ENCODE results near the gene PTPN14.
A peak's percentile ranks its signal among the peaks of the same experiment; 100 is the strongest.

The PTPN14 gene

DNA sequence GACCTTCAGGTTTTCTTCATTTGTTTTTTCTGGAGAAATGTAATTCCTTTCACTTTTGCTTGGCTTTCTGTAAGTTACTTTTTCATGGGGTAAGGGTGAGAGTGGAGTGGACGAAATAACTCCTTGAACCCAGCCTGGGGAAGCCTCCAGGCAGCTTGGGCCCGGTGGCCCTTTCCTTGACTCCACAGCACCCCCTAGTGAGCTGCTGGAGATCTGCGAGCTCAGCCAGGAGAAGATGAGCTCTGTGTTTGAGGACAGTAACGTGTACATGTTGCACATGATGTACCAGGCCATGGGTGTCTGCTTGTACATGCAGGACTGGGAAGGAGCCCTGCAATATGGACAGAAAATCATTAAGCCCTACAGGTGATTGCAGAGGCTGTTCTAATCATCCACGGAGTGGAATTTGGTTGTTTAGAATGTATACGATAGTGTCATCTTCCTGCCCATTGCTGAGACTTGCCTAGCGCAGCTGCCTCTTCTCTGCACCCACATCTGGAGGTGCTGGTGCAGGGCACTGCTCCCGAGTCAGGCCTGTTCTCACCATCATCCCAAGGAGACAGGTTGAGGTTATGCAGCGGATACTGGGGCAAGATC is 219.5 kb downstream of the PTPN14 start:
- no peak for DNase-seq (ENCODE audit: low read depth)

DNA sequence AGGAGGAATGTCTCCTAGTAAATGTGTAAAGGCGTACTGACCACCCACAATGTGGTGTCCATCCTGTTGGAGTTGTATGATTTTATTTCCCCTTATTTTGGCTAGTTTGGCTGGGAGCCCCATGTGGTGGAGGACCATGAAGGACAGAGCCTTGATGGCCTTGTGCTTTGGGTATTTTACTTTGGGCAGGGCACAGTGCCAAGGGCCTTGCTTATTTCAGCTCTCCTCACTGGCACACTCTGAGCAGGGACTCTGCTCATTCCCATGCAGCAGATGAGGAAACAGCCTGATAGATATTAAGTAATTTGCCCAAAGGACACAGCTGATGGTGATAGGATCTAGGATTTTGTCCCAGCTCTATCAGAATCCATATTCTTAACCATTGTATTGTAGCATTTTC is 220.2 kb downstream of the PTPN14 start:
- no peak for DNase-seq (ENCODE audit: low read depth)

DNA sequence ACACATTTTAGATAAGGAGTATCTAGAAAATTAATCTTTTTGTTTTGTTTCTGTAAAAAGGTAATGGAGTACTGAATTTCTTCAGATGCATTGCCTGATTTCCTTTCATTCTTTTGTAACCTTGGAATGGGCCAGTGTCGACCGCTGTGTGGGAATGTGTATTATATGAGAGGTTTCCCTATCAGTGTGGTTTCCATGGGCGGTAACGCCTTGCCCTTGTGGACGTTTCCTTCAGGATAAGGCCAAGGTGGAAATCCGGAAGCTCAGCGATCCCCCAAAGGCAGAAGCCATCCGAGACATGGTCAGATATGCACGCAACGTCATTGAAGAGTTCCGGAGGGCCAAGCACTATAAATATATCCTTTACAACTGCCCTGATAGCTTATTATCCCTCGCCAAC is 220.7 kb downstream of the PTPN14 start:
- DNase-seq (ENCODE audit: low read depth), result no peak

DNA sequence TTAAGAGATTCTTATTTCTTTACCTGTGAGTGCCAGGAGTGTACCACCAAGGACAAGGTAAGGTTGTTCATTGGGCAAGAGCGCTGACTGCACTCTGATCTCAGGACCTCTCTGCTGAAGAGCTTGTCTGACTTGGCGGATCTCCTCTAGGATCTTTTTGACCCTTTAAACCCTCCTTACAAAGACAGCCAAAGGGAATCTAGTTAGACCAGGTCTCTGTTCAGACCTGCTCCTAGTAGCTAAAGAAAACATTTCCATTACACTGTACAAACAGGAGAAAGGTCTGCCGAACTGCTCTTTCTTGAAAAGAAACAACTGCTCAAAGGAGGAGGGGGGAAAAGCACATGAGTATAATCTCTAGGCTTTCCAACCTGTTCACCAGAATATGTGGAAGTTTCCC is 221.2 kb downstream of the PTPN14 start:
- no peak for DNase-seq (ENCODE audit: low read depth)

DNA sequence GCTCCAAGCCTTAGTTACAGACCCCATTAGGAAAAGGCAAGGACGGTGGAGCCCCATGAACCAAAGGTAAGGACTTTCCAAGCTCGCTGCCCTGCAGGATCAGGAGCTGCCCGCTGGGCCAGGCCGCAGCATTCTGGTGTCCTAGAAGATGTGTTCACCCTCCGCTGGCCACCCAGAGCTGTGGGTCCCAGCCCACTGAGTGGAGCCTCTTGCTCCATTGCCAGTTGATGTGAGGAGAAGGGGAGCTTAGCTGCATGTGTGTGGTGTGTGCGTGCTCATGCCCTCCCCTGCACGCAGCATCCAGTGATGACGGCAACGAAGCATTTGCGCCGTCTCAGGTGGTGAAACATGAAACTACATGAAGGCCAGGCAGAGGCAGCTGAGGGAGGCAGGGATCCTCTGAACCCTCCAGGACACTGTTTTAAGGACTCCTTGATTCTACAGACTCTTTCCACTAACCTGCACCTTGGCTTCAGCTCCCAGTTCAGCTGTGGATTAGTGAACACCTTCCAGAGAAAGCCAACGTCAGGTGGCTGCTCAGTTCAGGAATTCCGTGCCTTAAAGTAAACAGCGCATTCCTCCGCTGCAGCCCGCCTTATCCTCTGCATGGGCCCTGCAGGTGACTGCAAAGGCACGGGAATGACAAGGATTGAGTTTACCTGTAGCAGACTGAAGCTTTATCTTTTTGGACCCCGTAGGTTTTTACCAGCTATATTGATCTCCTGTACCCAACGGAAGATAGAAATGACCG is 221.8 kb downstream of the PTPN14 start:
- no peak for DNase-seq (ENCODE audit: low read depth)

DNA sequence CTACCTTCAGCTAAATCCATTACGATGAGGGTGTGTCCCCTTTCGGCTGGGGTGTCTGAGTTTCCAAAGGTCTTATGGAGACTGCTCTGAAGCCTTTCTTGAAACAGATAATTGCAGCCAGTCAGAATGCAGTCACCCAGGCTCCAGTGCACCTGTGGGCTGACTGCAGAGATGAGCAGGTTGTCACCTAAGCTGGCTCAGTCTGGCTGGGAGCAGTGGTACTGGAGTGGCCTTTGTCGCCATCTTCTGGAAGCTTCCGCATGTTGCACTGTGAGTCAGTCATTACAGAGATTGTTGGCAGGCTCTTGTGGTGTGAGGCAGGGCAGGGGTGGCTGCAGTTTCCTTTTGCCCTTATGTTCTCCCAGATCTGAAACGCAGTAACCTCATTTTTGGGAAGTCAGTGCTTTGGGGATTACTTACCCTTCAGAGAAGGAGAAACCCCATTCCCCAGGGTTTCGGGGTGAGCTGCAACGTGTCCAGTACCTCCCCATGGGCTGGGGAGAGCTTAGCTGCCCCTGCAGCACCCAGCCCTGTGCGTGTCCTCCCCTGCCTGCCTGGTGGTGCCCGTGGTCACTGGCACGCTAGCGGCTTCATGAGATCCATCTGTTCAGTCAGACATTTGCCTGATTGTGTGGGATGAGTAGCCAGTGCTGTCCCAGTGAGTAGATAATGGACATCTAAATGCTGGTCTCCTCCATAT is 222.5 kb downstream of the PTPN14 start:
- DNase-seq (ENCODE audit: low read depth), result peak; percentile 36

DNA sequence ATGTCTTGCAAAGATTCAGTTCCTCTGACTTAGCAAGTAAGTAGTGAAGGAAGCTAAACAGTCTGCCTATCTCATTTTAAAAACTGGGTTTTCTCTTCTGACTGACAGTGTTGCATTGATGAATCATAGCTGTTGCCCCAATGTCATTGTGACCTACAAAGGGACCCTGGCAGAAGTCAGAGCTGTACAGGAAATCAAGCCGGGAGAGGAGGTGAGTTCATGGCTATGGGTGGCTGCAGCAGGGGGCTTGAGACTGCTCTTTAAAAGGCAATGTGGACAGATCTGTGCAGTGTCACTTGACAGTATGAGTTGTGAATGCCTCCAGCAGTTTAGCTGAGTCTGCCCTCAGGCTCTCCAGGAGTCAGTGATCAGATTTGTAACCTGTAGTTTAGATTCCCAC is 223.9 kb downstream of the PTPN14 start:
- no peak for DNase-seq (ENCODE audit: low read depth)

DNA sequence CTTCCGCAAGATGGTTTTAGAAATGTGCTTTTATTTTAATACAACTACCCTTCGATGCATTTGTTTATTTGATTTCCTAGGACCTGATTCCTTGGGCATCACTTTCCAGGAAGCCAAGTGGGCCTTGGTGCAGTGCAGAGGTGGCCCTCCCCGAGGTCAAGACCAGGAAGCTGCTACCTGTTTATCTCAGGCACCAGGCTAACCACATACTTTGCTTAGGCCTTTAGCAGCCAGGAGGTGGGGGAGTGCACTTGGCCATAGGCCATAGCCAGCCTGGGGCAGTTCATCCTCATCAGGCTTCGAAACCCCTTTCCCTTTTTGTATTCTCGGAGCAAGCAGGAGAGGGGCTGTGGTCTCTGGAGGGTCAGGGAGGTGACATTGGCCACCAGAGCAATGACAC is 225.0 kb downstream of the PTPN14 start:
- no peak for DNase-seq (ENCODE audit: low read depth)

DNA sequence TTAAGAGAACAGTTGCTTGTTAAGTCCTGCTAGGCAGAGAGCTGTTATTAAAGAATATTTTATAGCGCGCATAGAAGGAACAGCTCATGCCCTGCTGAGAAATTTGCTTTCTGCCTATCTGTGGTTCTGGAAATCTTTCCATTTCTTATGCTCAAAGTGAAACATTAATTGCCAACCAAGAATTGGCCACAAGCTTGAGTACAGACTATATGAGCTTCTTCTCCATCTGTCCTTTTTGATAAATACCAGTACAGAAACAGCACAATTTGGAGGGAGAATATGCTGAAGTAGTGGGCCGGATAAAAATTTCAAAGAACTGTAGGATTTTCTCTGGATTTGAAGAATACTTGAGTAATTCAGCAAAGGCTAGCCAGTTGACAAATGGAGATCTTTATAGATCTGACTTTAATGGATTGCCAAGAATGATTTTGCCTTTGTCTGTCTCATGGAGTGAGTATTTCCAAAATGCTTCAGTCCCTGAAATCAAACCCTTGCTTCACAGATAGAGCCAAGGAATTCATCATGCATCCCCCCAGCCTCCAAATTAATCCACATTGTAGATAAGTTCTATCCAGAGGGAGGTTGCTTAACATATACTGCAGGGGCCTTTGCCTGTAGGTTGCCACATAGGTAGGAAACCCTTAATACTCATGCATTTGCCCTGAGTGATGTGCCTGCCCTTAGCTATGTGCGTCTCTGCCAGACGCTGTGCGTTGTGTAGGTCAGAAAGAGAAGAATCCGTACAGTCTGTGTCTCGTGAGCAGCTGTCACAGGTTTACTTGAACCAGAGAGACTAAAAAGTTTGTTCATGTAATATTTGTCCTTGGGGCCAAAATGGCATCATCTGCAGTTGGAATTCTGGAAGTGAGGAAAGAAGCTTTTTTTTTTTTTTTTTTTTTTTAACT is 226.3 kb downstream of the PTPN14 start:
- no peak for DNase-seq (ENCODE audit: low read depth)

DNA sequence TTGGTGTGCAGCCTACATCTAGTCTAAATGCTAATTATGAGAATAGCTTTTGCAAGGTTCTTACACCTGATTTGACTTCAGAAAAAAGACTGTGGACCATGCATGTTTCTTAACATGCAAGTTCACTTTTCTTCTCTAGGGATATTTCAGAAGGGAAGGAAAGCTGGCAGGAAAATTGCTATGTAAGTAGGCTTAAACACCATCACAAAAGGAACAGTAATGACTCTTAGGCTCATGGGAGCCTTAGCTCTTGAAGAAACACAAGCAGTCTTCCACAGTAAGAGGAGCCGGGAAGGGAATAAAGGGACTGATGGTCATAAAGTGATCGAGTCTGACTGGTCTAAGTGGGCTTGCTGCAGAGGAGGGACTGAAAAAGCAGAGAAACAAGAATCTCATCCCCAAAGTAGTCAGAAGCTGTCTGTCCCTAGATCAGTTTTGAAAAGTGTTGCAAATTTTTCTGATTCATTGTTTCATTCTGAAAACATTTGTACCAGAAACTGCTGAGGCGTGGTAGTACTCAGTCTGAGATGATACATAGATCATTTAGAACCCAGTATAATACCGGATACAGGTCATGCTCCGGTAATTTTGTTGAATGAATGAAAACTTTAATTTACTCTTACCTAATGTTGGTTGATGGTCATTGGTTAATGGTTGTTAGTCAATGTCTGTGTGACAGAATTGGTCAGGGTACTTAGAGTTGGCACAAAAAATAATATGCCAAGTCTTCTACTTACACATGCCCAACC is 229.5 kb downstream of the PTPN14 start:
- no peak for DNase-seq (ENCODE audit: low read depth)

DNA sequence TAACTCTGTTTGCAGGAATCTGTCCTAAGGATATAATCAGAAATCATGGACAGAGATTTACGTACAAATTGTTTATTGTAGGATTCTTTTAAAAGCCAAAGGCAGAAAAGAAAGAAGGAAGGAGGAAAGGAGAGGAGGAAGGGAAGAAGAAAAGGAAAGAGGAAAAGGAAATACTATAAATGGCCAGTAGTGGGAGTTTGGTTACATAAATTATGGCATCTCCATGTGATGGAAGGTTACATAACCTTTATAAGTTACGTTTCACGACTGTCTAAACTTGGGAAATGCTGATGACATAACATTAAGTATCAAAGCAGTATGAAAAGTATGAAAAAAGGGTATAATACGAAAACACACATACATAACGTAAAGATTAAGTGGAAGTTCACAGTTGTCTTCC is 231.5 kb downstream of the PTPN14 start:
- no peak for DNase-seq (ENCODE audit: low read depth)

DNA sequence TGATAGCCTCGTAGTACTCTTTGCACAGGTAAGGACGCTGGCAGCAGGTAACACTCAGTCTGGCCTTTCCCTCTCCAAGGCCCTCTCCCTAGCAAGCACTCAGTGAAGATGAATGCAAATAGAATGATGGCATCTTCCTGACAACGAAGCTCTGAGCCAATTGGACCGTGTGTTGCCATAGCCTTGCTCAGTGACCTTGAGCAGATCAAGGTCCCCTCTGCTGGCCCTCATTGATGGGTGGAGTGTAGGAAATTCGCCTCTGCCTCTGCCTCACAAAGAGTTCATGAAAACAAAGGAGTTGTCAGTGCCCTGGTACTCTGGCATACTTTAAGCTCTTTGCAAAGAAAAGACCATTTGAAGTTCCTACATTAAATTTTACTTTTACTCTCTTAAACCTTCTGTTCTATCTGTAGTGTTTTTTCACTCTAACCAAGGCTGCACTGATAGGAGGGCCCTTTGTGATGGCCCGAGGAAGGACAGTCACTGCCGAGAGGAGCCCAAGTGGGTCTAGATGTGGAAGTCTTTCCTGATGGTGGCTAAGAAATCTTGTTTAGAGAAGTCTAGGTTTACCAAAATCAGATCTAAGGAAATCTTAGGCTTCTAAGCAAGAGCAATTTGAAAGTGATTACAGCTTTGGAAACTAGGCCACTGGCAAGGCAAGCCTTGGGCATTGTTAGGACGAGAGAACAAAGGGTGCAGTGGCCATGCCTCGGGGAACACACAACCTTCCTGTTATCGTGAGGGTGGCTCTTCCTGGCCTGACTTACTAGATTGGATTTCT is 232.3 kb downstream of the PTPN14 start:
- DNase-seq (ENCODE audit: low read depth), result no peak

DNA sequence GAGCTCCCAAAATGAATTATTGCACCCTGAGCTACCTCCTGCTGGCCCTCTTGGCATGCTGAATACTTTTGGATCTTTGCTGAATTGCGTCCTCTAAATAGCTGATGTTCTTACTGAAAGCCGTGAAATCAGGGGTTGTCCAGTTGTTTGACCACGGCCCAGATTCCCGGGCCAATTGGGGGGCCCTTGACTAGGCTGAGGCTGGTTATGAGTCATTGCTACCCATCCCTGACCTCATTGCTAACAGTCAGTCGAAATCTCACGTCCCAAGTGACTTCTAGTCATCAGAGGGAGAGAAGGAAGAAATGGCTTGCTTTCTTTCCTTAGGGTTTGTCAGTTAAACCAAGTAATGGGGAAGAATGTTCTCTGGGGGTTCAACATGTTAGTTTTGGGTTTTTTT is 233.0 kb downstream of the PTPN14 start:
- no peak for DNase-seq (ENCODE audit: low read depth)

DNA sequence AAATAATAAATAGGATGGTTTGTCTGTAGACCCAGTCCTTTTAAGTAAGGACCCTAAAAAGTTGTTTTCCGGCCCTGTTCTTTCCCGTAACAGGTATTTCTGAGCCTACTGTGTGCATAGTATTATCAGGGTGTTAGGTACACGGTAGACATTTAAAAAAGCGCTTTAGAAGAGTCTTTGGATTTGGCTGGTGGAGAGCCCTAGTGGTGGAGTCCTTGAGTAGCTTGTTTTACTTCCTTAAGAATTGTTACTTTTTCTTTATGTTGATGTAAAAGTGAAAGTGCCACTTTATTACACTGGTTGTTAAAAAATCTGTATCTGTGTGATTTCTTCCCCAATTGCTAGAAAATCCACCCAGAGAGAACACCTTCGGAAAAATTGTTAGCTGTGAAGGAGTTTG is 233.7 kb downstream of the PTPN14 start:
- no peak for DNase-seq (ENCODE audit: low read depth)

DNA sequence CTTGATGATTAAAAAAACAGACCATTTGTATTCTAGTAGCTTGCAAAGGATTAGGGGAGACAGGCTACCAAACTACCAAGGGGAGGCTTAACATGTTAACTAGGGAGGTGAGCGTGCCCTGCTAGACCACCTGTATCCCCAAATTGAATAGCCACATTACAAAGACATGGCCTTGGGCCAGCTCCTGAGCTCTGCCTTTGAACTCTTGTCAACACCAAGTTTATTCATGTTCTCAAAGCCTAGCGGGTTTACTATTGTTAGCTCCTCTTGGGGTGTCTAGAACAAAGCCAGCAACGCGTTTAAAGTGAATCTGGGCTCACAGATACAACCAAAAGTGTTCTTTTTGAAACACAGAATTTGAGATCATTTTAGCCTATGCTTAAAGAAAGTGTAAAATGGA is 234.1 kb downstream of the PTPN14 start:
- DNase-seq (ENCODE audit: low read depth), result no peak

DNA sequence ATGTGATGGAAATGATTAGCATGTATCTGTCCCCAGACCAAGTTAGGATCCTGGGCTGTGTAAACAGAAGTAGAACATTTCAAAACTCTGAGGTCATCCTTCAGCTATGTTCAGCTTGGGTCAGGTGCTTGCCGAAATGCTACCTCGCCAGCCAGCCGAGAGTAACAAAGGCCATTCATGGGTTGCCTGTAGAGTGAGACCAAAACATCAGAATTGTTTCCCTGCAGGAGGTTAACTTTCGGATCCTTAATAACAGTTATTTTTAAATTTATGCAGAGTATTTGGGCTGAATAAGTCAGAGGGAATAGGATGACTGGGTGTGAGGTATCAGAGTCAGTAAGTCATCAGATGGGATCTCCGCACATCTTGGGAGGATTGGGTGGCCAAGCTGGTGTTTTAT is 234.8 kb downstream of the PTPN14 start:
- DNase-seq (ENCODE audit: low read depth), result no peak

DNA sequence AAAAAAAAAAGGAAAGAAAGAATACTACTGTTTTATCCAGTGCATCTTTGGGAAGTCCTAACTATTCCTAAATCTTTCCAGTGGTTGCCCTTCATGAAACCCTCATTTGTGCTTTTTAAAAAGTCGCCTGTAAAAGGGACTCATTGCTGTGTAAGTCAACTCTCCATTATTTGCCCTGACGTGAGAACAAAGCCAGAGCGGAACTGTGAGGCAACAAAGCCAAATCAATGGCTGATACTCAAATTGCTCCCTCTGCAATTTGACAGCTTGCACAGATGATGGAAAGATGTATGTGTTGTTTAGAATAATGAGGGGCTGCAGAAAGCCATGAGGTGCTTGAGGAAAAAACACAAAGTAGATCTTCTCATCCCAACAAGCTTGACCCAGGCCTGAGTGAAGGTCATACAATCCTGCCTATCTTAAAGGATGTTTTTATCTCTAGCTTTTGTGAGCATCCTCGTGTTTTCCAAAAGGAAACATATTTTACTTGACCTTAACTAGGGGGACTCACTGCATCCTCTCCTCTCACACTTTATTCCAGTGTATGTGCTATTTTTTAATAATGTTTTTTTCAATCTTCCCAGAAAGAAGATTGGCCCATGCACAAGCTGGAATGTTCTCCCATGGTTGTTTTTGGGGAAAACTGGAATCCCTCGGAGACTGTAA is 237.1 kb downstream of the PTPN14 start:
- no peak for DNase-seq (ENCODE audit: low read depth)

DNA sequence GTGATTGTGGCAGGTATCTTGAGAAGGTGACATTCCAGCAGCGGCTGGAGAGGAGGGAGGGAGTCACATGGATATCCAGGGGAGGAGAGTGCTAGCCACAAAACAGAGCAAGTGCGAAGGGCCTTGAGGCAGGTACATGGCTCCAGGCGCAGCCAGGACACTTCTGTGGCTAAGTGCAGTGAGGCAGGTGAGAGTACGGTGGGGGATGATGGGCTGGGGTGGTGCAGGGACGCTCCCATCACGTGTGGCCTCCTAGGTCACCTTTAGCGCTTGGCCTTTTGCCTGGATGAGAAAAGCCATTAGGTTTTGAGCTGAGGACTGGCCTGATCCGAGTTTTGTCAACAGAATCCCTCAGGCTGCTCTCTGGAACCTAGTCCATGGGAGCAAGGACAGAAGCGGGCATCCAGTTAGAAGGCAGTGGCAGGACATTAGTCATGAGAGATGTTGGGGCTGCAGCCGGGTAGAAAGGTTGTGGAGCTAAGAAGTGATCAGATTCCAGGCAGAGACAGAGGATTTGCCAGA is 238.8 kb downstream of the PTPN14 start:
- no peak for DNase-seq (ENCODE audit: low read depth)

DNA sequence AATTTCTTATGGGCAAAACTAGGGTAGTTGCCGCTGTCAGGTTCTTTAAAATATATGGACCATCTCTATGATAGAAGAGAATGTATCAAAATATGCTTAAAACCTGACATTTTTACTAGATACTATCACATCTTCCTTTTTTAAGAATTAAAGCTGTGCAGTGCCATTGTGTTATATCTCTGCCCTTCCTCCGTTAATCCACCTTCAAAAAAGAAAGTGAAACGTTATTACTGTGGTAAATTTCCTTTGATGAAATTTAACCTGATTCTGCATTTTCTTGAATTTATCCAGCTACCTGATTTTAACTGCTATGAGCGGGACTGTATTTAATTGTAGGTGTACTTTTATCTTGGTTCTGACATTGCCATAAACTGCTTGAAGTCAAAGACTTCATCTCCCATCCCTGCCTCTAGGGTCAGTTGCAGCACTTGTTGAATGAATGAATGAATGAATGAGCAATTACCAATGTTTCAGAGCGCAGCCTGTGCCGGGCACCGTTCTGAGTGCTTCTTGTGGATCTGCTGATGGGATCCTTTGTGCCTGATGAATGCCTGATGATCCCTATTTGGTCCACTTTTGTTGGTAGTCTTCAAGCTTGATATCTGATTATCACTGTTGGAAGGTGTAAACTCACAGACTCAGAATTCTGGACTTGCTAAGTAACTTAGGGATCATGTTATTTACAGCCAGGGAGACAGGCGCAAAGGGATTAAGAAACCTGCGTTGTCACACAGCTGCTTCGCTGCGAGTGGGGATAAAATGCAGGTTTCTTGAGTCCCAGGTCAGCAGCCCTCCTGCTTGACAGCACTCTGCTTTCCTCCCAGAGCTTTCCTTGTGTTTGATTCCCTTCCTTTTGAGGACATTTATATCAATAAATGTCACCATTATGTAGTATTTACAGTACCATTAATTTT is 240.4 kb downstream of the PTPN14 start:
- no peak for DNase-seq (ENCODE audit: low read depth)
